Measurements from ENCODE around the gene LYZL6. TPM values are rescaled to one million over a fixed set of nuclear protein-coding genes. Genes with fewer than 3 reads are reported as not detected.

Gene LYZL6
- total RNA-seq, 4 donors from 2014 or later, result not detected

- in situ Hi-C loops (cut with MboI; ENCODE audit: low sequenced_read_pairs in 4 of 4), result loop anchor here in 1 of 4 donors (25.0 kb wide), 1 partner anchor 155 kb away; no protein-coding TSS in a partner anchor
Measured at GRCh38 chr17:35982409-35983191, 39.1 kb upstream of the LYZL6 start.

GRCh38 chr17:35981908-35982330, 38.4 kb upstream of the LYZL6 start:
- ATAC-seq (no peak), DNase-seq (no peak)
- H3K4me1 ChIP-seq, result peaks cover 0 to under 1% of the 10 kb centered on the region in 2 donors
- in situ Hi-C loops (cut with MboI; ENCODE audit: low sequenced_read_pairs in 4 of 4), result loop anchor here in 1 of 4 donors (25.0 kb wide), 1 partner anchor 155 kb away; no protein-coding TSS in a partner anchor
- no peaks in the 10 kb centered on the region for H3K36me3 ChIP-seq
- H3K27ac ChIP-seq, result no peak overlapping the region
- no peaks in the 10 kb centered on the region for H3K9me3 ChIP-seq
- intact Hi-C loops (cut with DNase I; ENCODE audit: low total_unique reads), result no loop called here
- TF ChIP-seq CTCF (IDR thresholded peaks at IDR 0.05 in 4 of 5, conservative IDR thresholded peaks at IDR 0.05 in 1 of 5) (no peak), POLR2A (IDR thresholded peaks at IDR 0.05) (no peak)
- no peak overlapping the region for H3K4me3 ChIP-seq
- no peaks in the 10 kb centered on the region for H3K27me3 ChIP-seq

More at GRCh38 chr17:35982409-35983191, 39.1 kb upstream of the LYZL6 start:
- DNase-seq (no peak), ATAC-seq (no peak)
- Histone ChIP-seq H3K27me3 (no peaks in the 10 kb centered on the region), H3K27ac (no peak overlapping the region), H3K4me3 (no peak overlapping the region), H3K36me3 (no peaks in the 10 kb centered on the region), H3K4me1 (peaks cover 0 to 3% of the 10 kb centered on the region in 2 donors), H3K9me3 (no peaks in the 10 kb centered on the region)
- intact Hi-C loops (cut with DNase I; ENCODE audit: low total_unique reads), result no loop called here
- no peak for TF ChIP-seq POLR2A (IDR thresholded peaks at IDR 0.05)
- no peak for TF ChIP-seq CTCF (IDR thresholded peaks at IDR 0.05 in 4 of 5, conservative IDR thresholded peaks at IDR 0.05 in 1 of 5)

- intact Hi-C loops (cut with DNase I; ENCODE audit: low total_unique reads) (no loop called here), in situ Hi-C loops (cut with MboI; ENCODE audit: low sequenced_read_pairs in 4 of 4) (loop anchor here in 1 of 4 donors (25.0 kb wide), 1 partner anchor 156 kb away; no protein-coding TSS in a partner anchor)
- no peak within 1 kb of the TSS for H3K4me3 ChIP-seq
- H3K27me3 ChIP-seq, result no peaks in the 10 kb centered on the region
- DNase-seq (no peak), ATAC-seq (no peak)
- TF ChIP-seq CTCF (IDR thresholded peaks at IDR 0.05 in 4 of 5, conservative IDR thresholded peaks at IDR 0.05 in 1 of 5), result no peak
- no peak for TF ChIP-seq POLR2A (IDR thresholded peaks at IDR 0.05)
- H3K9me3 ChIP-seq, result no peaks in the 10 kb centered on the region
- no peaks in the 10 kb centered on the region for H3K36me3 ChIP-seq
- H3K4me1 ChIP-seq, result no peaks in the 10 kb centered on the region
- no peak within 1 kb of the TSS for H3K27ac ChIP-seq
Measured at GRCh38 chr17:35981246-35981645, 37.7 kb upstream of the LYZL6 start, which contains the start of gene CCL16. Gene CCL16 (minus strand): TSS chr17:35981497. CDS start chr17:35981420, 77 bp downstream.

GRCh38 chr17:35978346-35978745, 34.8 kb upstream of the LYZL6 start:
- H3K4me1 ChIP-seq, result no peaks in the 10 kb centered on the region
- no peak overlapping the region for H3K27ac ChIP-seq
- H3K36me3 ChIP-seq, result no peaks in the 10 kb centered on the region
- H3K4me3 ChIP-seq, result no peak overlapping the region
- H3K27me3 ChIP-seq, result no peaks in the 10 kb centered on the region
- intact Hi-C loops (cut with DNase I; ENCODE audit: low total_unique reads), result loop anchor here (10.0 kb wide), 1 partner anchor 166 kb away; no protein-coding TSS in a partner anchor
- no peak for DNase-seq
- in situ Hi-C loops (cut with MboI; ENCODE audit: low sequenced_read_pairs in 4 of 4), result loop anchor here in 2 of 4 donors (10.0 to 25.0 kb wide), 3 partner anchors 159 to 506 kb away; partner anchors contain the start of gene ZNHIT3 (in 1 of the 2)
- H3K9me3 ChIP-seq, result no peaks in the 10 kb centered on the region
- no peak for ATAC-seq
- TF ChIP-seq POLR2A (IDR thresholded peaks at IDR 0.05) (no peak), CTCF (IDR thresholded peaks at IDR 0.05 in 4 of 5, conservative IDR thresholded peaks at IDR 0.05 in 1 of 5) (no peak)

Data from gastrocnemius medialis (tissue), 4 donors.